Nephron (organoid): ENCODE measurements around the gene RAD52.

Source experiments
- H3K27ac Mint-ChIP-seq, 3 experiments: 2 replicates each; pipeline ENCODE4 v1.8.0; 2020; ENCODE audit warnings: mixed read lengths in 3 of 3, mild to moderate bottlenecking in 2 of 3, moderate library complexity in 1 of 3
- H3K27me3 Mint-ChIP-seq: 2 replicates; pipeline ENCODE4 v1.8.0; 2021; ENCODE audit warnings: low read depth, mild to moderate bottlenecking, moderate library complexity, mixed read lengths
- H3K36me3 Mint-ChIP-seq: 2 replicates; pipeline ENCODE4 v1.8.0; 2020; ENCODE audit warnings: low read depth, mixed read lengths
- H3K4me1 Mint-ChIP-seq: 2 replicates; pipeline ENCODE4 v1.8.0; 2020; ENCODE audit warnings: mixed read lengths
- H3K4me3 Mint-ChIP-seq, 3 experiments: 2 replicates each; pipeline ENCODE4 v1.8.0; 2020; ENCODE audit warnings: mild to moderate bottlenecking in 3 of 3, mixed read lengths in 3 of 3, moderate library complexity in 2 of 3
- H3K9me3 Mint-ChIP-seq: 2 replicates; pipeline ENCODE4 v1.8.0; 2020; ENCODE audit warnings: mixed read lengths
- TF ChIP-seq, protein P1 (sequence below), 3 experiments: fragments of 200-600 bp; sonication (generic); IDR thresholded peaks; one replicate each; pipeline ENCODE4 v1.5.0; 2021; ENCODE audit warnings: antibody characterized with exemption in 3 of 3; ENCODE audit not compliant: unreplicated experiment in 3 of 3

The RAD52 gene

DNA sequence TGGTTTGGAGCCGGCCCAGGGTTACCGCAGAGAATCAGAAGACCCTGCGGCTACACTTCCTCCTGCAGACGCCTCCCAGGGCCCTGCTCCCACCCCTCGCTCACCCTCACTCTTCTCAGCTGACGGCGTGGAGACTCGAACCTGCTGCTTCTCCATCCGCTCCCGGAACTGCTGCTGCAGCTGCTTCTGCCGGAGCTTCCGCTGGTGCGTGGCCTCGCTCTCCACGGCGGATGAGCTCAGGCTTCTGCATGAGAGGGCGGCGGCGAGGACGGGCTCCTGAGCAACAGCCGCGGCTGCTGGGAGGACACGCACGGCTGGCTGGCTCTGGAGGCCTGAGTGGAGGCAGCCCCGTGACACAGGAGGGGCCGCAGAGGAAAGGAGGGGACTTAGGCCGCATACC is 33.3 kb downstream of the RAD52 start:
- H3K4me1 Mint-ChIP-seq, result peaks cover 5% of the 10 kb centered on the region
- peak overlapping the region; percentile 41 to 92 (median 88) for H3K27ac Mint-ChIP-seq
- peak overlapping the region in 2 of 3 experiments; percentile 36 to 69 for H3K4me3 Mint-ChIP-seq
- peaks cover 75% of the 10 kb centered on the region for H3K36me3 Mint-ChIP-seq
- H3K27me3 Mint-ChIP-seq, result no peaks in the 10 kb centered on the region
- H3K9me3 Mint-ChIP-seq, result no peaks in the 10 kb centered on the region
- TF ChIP-seq, protein P1, sequence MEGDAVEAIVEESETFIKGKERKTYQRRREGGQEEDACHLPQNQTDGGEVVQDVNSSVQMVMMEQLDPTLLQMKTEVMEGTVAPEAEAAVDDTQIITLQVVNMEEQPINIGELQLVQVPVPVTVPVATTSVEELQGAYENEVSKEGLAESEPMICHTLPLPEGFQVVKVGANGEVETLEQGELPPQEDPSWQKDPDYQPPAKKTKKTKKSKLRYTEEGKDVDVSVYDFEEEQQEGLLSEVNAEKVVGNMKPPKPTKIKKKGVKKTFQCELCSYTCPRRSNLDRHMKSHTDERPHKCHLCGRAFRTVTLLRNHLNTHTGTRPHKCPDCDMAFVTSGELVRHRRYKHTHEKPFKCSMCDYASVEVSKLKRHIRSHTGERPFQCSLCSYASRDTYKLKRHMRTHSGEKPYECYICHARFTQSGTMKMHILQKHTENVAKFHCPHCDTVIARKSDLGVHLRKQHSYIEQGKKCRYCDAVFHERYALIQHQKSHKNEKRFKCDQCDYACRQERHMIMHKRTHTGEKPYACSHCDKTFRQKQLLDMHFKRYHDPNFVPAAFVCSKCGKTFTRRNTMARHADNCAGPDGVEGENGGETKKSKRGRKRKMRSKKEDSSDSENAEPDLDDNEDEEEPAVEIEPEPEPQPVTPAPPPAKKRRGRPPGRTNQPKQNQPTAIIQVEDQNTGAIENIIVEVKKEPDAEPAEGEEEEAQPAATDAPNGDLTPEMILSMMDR (IDR thresholded peaks at IDR 0.05; ENCODE audit: unreplicated experiment in 3 of 3), result no peak

DNA sequence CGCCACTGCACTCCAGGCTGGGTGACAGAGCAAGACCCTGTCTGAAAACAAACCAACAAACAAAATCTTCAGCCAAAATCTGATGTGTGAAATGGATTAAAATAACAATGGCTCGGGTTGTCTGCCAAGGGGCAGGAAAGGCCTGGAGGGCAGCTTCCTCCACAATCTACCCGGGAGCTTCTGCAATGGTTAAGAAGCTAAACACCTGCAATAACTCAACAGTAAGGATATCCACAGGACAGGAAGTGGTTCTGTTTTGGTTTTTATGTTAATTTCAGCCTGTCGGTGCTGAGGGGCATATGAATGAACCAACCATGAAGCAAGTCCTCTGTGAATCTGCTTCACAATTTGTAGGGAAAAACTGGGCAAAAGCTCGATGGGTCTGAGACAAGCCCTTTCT is 34.4 kb downstream of the RAD52 start:
- H3K4me1 Mint-ChIP-seq, result peaks cover 5% of the 10 kb centered on the region
- H3K36me3 Mint-ChIP-seq, result peaks cover 75% of the 10 kb centered on the region
- no peaks in the 10 kb centered on the region for H3K9me3 Mint-ChIP-seq
- TF ChIP-seq, protein P1 (IDR thresholded peaks at IDR 0.05; ENCODE audit: unreplicated experiment in 3 of 3), result no peak
- H3K4me3 Mint-ChIP-seq, result no peak overlapping the region
- H3K27ac Mint-ChIP-seq, result no peak overlapping the region
- H3K27me3 Mint-ChIP-seq, result no peaks in the 10 kb centered on the region

DNA sequence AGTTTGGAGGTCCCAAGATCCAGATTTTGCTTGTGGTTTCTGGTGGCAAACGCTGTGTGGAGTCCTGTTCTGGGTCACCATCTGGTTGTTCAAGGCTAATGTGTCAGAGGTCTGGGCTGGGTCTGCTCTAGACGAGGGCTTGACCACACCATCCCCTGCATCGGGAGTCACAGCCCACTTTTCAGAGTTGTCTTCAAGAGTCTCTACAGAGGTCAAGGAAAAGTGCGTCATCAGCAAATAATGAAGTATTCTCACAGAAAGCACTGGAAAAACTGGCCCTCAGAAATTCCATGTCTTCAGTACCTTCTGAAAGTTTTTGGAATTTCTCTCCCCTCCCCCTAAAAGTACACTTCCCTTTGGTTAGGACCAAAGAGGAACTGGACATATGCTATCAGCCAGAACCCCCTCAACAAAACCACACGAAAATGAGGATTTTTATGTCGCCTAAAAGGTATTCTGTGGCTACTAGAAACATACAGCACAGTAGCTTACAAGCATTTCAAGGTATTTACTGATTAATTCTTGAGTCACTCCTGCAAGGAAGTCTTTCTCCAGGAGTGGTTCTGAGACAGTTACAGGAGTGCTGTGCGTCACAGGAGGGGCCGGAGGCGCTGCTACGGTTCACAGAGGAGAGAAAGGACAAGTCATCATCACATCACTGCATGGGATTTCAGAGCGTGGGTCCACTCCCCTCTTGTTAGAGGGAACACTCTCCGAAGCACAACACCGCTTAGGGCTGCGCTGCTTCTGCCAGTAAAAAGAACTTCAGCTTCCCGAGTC is 35.4 kb downstream of the RAD52 start:
- H3K4me3 Mint-ChIP-seq, result no peak overlapping the region
- H3K27ac Mint-ChIP-seq, result peak overlapping the region in 2 of 3 experiments; percentile 33 to 38
- H3K9me3 Mint-ChIP-seq, result no peaks in the 10 kb centered on the region
- H3K36me3 Mint-ChIP-seq, result peaks cover 81% of the 10 kb centered on the region
- no peaks in the 10 kb centered on the region for H3K27me3 Mint-ChIP-seq
- TF ChIP-seq, protein P1 (IDR thresholded peaks at IDR 0.05; ENCODE audit: unreplicated experiment in 3 of 3), result no peak
- peaks cover 5% of the 10 kb centered on the region for H3K4me1 Mint-ChIP-seq

DNA sequence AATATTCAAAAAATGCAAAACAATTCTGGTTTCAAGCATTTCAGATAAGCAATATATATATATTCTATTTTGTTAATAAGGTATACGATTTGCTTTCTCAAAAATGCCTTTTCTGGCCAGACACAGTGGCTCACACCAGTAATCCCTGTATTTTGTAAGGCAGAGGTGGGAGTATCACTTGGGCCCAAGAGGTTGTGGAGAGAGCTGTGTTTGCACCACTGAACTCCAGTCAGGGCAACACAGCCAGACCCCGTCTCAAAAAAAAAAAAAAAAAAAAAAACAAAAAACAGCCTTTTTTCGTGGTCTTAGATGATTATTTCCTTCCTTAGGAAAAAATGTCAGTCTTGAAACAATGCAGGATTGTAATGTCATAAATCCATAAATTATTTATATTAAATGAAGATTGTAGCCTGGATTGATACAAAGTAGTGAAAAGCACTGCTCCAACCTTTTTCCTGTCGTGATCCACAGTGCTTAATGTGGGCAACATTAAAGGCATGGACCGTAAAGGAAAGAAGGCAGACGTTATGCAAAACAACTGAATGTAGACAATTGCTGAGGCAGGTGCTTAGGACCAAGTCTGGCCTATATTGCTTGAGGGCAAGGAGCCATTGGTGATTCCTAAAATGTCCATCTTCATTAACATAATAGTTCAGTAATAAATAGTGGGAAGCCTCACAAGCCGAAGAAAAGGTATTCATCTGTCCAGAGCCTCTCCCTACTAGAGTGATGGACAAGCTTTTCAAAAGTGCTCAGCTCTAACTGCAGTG is 36.8 kb downstream of the RAD52 start:
- no peak overlapping the region for H3K4me3 Mint-ChIP-seq
- H3K27ac Mint-ChIP-seq, result no peak overlapping the region
- H3K27me3 Mint-ChIP-seq, result no peaks in the 10 kb centered on the region
- peaks cover 5% of the 10 kb centered on the region for H3K4me1 Mint-ChIP-seq
- no peaks in the 10 kb centered on the region for H3K9me3 Mint-ChIP-seq
- TF ChIP-seq, protein P1 (IDR thresholded peaks at IDR 0.05; ENCODE audit: unreplicated experiment in 3 of 3), result no peak
- peaks cover 79% of the 10 kb centered on the region for H3K36me3 Mint-ChIP-seq

DNA sequence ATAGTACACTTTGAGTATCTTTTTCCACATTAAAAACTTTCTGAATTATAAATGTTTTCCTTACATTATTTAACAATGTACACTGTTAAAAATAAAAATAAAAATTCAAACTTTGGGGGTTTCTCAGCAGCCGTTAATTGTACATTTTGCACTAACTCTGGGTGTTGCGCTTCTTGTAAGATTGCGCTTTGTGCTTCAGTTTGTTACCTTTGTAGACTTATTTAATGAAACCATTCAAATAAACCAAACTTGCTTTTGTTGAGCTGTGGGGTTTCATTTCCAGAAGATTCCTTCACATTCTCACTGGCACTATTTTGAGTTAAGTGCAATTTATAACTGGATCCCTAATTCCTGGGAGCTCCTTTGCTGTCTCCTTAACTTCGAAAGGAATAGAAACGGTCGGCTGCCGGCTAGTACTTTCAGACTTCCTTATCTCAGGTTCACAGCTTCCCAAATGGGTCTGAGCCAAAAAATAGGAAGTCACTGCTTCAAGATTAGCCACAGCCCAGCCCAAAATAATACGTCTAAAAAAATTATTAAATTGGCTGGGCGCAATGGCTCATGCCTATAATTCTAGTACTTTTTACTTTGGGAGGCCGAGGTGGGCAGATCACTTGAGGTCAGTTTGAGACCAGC is 38.2 kb downstream of the RAD52 start:
- H3K9me3 Mint-ChIP-seq, result no peaks in the 10 kb centered on the region

More for the DNA sequence above, 38.2 kb downstream of the RAD52 start:
- Mint-ChIP-seq H3K27me3 (no peaks in the 10 kb centered on the region), H3K36me3 (peaks cover 78% of the 10 kb centered on the region), H3K4me3 (no peak overlapping the region), H3K27ac (no peak overlapping the region), H3K4me1 (no peaks in the 10 kb centered on the region)
- TF ChIP-seq, protein P1 (IDR thresholded peaks at IDR 0.05; ENCODE audit: unreplicated experiment in 3 of 3), result no peak
